ENCODE results near the gene MAGI2. TPM values are rescaled to one million over a fixed set of nuclear protein-coding genes. Genes with fewer than 3 reads are reported as not detected.

The MAGI2 gene
- total RNA-seq, 2 experiments from 2014 or later: 0.14 to 0.19 TPM

DNA sequence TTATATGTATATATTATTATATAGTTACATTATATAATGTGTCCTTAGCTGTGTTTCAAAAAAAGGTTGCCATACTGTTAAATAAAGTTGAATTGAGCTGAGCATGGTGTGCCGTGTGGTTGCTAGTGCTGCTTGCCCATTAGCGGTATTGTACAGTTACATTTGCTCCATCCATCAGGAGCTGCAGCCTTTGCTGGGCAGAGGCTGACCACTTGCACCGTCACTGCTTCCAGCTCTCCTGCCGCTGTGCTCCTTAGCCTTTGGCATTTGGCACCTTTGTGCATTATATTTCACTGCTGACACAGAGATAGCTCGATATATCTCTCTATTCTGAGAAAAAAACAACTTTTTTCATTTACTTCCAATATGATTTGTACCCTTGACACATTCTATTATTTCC, 1282.7 kb downstream of the MAGI2 start:
- Mint-ChIP-seq H3K4me1 (no peaks in the 10 kb centered on the region), H3K27ac (no peak overlapping the region), H3K27me3 (no peaks in the 10 kb centered on the region), H3K9me3 (no peaks in the 10 kb centered on the region), H3K36me3 (no peaks in the 10 kb centered on the region), H3K4me3 (no peak overlapping the region)
- ATAC-seq (ENCODE audit: low read depth): no peak
- DNase-seq: no peak
- POLR2A ChIA-PET: no interaction called here

DNA sequence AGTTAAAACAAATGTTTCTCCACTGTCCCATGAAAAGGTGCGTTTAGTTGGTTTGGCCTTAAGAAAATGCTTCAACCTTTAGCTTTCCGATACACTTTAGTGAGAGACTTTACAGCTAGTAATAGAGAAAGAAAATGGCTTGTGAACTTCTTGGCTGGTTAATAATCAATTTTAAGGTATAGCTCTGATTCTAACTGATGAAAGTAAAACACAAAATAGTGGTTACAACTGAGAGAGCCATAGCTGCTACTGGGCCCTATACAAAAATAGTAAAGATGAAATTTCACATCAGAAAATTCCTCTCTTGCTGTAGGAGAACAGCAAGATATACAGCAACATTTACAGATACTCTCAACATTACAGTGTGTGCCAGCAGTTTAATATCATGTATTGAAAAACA, 1283.5 kb downstream of the MAGI2 start:
- H3K9me3 Mint-ChIP-seq: no peaks in the 10 kb centered on the region
- no peak overlapping the region for H3K27ac Mint-ChIP-seq
- no peak overlapping the region for H3K4me3 Mint-ChIP-seq
- no peaks in the 10 kb centered on the region for H3K4me1 Mint-ChIP-seq
- ATAC-seq (ENCODE audit: low read depth) (no peak), DNase-seq (no peak)
- no peaks in the 10 kb centered on the region for H3K27me3 Mint-ChIP-seq
- POLR2A ChIA-PET: no interaction called here
- H3K36me3 Mint-ChIP-seq: no peaks in the 10 kb centered on the region

DNA sequence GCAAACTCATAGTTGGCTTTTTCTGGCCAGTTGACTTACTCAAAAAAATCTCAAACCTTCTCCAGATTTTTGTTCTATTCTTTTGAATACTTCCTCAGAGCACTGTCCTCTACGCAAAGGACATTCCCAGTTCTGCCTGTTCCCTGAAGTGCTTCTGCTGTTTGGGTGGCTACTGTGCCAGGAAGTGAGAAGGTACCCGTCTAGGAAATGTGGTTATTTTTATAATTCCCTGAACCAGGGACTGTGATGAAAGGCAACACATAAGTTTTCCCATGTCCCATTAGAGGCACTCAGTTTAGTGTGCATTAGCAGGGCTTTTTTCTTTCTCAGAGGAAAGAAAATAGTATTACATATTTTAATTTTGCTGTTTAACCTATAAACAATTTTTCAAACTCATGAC, 1284.6 kb downstream of the MAGI2 start:
- H3K27ac Mint-ChIP-seq: no peak overlapping the region
- no peaks in the 10 kb centered on the region for H3K9me3 Mint-ChIP-seq
- no peak overlapping the region for H3K4me3 Mint-ChIP-seq
- DNase-seq: no peak
- H3K4me1 Mint-ChIP-seq: no peaks in the 10 kb centered on the region
- POLR2A ChIA-PET: no interaction called here
- H3K27me3 Mint-ChIP-seq: no peaks in the 10 kb centered on the region
- no peaks in the 10 kb centered on the region for H3K36me3 Mint-ChIP-seq
- no peak for ATAC-seq (ENCODE audit: low read depth)

DNA sequence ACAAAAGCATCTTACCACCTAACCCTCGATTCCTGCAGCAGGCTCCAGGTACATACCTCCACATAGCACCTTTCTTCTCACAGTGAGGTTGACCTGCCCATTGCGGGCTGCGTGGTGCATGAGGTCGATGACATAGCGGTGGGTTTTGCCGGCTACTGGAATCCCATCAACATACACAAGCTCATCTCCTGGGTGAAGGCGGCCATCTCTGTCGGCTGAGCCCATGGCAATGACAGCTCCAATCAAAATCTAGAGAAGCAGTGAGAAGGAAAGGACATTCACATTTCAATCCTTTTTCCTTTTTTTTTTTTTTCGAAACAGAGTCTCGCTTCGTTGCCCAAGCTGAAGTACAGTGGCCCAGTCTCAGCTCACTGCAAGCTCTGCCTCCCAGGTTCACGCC, 1285.6 kb downstream of the MAGI2 start:
- POLR2A ChIA-PET: no interaction called here
- ATAC-seq (ENCODE audit: low read depth) (no peak), DNase-seq (no peak)
- no peaks in the 10 kb centered on the region for H3K4me1 Mint-ChIP-seq
- no peaks in the 10 kb centered on the region for H3K27me3 Mint-ChIP-seq
- no peaks in the 10 kb centered on the region for H3K9me3 Mint-ChIP-seq
- H3K36me3 Mint-ChIP-seq: no peaks in the 10 kb centered on the region
- no peak overlapping the region for H3K4me3 Mint-ChIP-seq
- no peak overlapping the region for H3K27ac Mint-ChIP-seq

DNA sequence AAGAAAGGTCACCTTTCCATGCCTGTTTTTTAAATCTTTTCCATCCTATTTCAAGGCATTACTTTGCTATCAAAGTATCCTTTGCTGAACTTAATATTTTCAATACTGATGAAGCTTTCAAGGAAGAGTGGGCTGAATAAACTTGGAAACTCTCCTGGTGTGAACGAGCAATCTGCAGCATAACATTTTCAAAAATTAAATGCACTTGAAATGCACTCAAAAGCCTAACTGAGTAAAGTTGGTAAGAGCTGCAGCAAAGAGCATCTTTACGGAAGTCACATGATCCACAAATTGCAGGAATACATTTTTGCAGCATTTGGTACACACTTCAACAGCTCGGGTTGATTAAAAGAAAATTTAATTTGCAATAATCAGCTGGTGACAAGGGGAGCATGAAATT, 1287.6 kb downstream of the MAGI2 start:
- no peak overlapping the region for H3K4me3 Mint-ChIP-seq

DNA sequence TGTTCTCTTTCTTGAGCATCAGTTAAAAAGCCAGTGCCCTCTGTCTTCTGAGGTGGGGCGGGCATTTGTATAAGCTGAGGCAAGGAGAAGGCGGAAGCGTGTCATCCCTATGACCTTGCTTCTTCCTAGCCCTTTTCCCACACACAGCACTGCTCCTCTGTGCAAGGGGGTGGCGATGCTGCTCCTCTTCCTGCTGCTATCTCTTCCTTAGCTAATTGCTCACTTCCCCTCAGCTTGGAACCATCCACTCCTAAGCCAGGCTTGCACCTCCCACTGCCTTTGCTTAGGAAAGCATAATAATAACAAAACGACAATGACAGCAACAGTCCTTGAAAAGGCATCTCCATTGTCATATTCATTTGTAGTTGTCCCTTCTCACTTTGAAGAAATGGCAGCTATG, 1288.0 kb downstream of the MAGI2 start:
- DNase-seq: no peak
- Mint-ChIP-seq H3K27ac (no peak overlapping the region), H3K27me3 (no peaks in the 10 kb centered on the region), H3K4me3 (no peak overlapping the region), H3K36me3 (no peaks in the 10 kb centered on the region), H3K4me1 (no peaks in the 10 kb centered on the region), H3K9me3 (no peaks in the 10 kb centered on the region)
- ATAC-seq (ENCODE audit: low read depth): no peak
- POLR2A ChIA-PET: no interaction called here

More for the DNA sequence above, 1287.6 kb downstream of the MAGI2 start:
- DNase-seq: no peak
- Mint-ChIP-seq H3K9me3 (no peaks in the 10 kb centered on the region), H3K27me3 (no peaks in the 10 kb centered on the region), H3K36me3 (no peaks in the 10 kb centered on the region), H3K4me1 (no peaks in the 10 kb centered on the region), H3K27ac (no peak overlapping the region)
- POLR2A ChIA-PET: no interaction called here
- no peak for ATAC-seq (ENCODE audit: low read depth)

DNA sequence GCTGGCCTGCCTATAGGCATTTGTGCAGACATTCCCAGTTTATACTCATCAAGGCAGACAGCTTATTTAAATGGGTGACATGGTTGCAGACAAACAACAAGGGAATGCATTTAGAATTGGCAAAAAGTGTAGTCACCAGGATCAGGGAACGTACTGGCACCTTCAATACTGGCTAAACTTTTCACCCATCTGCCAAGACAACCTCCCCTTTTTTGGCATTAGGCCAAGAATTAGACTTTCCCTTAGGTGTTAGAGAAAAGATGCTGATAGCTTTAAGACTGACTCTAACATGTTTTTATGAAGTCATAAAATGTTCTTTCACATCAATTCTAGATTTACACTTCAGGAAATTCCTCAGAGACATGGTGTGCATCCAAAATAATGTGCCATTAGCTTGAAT, 1289.0 kb downstream of the MAGI2 start:
- POLR2A ChIA-PET: no interaction called here
- Mint-ChIP-seq H3K4me3 (no peak overlapping the region), H3K36me3 (no peaks in the 10 kb centered on the region), H3K4me1 (no peaks in the 10 kb centered on the region), H3K27me3 (peaks cover 2% of the 10 kb centered on the region), H3K9me3 (no peaks in the 10 kb centered on the region), H3K27ac (no peak overlapping the region)
- ATAC-seq (ENCODE audit: low read depth) (no peak), DNase-seq (no peak)

DNA sequence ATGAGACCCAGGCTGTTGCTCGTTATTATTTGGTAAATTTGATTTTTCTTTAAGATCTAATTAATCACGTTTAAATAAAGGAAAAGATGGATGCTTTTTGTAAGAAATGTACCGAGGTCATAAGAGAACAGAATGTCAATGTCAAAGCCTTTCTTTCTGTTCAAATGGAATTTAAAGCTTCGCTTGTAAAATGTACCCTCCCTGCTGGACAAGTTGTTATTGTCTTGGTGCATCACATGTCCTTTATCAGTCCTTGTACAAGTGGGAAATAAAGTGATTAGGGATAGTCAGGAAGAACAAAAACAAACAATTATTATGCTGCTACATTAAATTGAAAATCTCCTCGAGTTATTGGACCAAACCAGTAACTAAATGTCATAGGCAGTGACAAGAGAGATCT, 1291.7 kb downstream of the MAGI2 start:
- DNase-seq: no peak
- POLR2A ChIA-PET: no interaction called here
- Mint-ChIP-seq H3K4me3 (no peak overlapping the region), H3K4me1 (no peaks in the 10 kb centered on the region), H3K36me3 (no peaks in the 10 kb centered on the region), H3K9me3 (no peaks in the 10 kb centered on the region), H3K27me3 (peaks cover 2% of the 10 kb centered on the region), H3K27ac (no peak overlapping the region)
- ATAC-seq (ENCODE audit: low read depth): no peak

DNA sequence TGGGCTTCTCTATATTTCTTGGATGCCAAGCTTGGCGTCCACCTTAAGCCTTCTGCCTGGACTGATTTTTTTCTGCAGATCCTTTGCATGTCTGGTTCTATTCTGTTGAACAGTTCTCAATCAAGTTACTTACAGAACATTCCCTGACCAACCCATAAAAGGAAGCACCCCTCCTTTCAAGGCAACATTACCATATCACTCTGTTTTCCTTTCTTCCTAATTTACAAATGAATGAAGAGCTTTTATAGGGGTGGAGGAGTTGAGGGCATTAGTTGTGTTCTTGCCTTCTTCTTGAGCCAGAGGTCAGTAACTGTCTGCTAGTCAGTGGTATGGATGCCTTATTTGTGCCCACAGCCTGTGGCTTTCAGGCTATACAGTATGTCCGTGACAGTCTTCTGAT, 1293.9 kb downstream of the MAGI2 start:
- POLR2A ChIA-PET: no interaction called here
- Mint-ChIP-seq H3K9me3 (no peaks in the 10 kb centered on the region), H3K27me3 (peaks cover 4% of the 10 kb centered on the region), H3K4me3 (no peak overlapping the region), H3K4me1 (no peaks in the 10 kb centered on the region), H3K27ac (no peak overlapping the region), H3K36me3 (no peaks in the 10 kb centered on the region)
- ATAC-seq (ENCODE audit: low read depth) (no peak), DNase-seq (no peak)

DNA sequence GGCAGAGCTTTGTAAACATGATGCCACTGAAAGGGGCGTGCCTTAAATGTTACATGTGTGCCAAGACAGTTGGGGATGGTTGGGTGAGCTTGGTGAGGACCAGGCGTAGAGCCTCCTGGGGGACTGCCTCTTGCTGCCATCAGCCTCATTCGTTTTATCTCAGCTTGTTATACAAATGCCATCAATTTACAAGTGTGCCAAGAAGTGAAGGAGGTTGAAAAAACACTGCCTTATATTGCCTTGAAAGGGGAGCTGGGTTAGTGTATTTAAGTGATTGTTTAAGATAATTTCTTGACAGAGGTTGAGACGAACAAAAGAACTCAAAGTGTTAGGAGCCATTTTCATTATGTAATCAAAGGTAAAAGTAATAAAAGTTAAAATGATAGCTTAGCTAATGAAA, 1300.2 kb downstream of the MAGI2 start:
- H3K4me1 Mint-ChIP-seq: no peaks in the 10 kb centered on the region
- no peaks in the 10 kb centered on the region for H3K9me3 Mint-ChIP-seq
- peaks cover 2% of the 10 kb centered on the region for H3K27me3 Mint-ChIP-seq
- no peak for DNase-seq
- H3K27ac Mint-ChIP-seq: no peak overlapping the region
- POLR2A ChIA-PET: no interaction called here
- ATAC-seq (ENCODE audit: low read depth): no peak
- no peak overlapping the region for H3K4me3 Mint-ChIP-seq
- no peaks in the 10 kb centered on the region for H3K36me3 Mint-ChIP-seq

DNA sequence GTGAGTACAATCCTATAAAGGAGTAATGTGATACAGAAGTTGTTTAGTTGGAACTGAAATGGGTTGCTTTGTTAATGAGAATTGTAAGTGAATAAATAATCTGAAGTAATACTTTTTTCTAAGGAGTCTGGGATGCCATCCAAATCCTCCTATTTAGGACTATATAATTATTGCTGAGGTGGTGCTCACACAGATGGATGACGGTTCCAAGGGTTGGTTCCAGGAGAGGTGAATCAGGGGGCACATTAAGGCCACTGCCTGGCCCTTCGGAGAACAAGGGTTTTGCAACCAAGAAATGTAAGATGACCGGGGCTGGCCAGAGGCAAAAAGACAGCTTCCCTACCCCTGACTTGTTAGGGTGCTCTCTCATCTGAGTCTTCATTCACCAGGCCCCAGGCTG, 1302.2 kb downstream of the MAGI2 start:
- no peaks in the 10 kb centered on the region for H3K4me1 Mint-ChIP-seq
- H3K4me3 Mint-ChIP-seq: no peak overlapping the region
- ATAC-seq (ENCODE audit: low read depth): no peak
- DNase-seq: no peak
- POLR2A ChIA-PET: no interaction called here
- H3K27me3 Mint-ChIP-seq: no peaks in the 10 kb centered on the region
- no peak overlapping the region for H3K27ac Mint-ChIP-seq
- H3K36me3 Mint-ChIP-seq: no peaks in the 10 kb centered on the region
- H3K9me3 Mint-ChIP-seq: no peaks in the 10 kb centered on the region

DNA sequence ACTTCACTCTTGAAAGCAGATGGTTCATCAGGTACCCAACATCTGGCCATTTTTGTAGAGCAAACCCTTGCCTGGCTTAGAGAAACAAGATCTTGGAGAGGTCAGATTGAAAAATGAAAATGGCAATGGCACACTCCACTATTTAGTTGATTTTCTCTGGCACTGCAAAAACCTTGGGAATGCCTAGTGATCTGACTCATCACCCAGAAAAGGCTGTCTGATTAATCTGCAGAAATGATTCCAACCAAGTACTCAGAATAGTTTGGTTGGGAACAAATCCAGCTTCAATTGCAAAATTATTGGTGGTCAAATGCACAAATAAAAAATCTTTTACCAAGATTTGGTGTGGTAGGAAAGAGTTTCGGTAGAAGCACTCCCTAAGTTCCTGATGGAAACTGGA, 1303.7 kb downstream of the MAGI2 start:
- no peak overlapping the region for H3K4me3 Mint-ChIP-seq
- no peak for ATAC-seq (ENCODE audit: low read depth)
- H3K27me3 Mint-ChIP-seq: peaks cover 2% of the 10 kb centered on the region
- POLR2A ChIA-PET: no interaction called here
- DNase-seq: no peak
- no peak overlapping the region for H3K27ac Mint-ChIP-seq
- H3K9me3 Mint-ChIP-seq: no peaks in the 10 kb centered on the region
- H3K4me1 Mint-ChIP-seq: no peaks in the 10 kb centered on the region
- H3K36me3 Mint-ChIP-seq: no peaks in the 10 kb centered on the region

DNA sequence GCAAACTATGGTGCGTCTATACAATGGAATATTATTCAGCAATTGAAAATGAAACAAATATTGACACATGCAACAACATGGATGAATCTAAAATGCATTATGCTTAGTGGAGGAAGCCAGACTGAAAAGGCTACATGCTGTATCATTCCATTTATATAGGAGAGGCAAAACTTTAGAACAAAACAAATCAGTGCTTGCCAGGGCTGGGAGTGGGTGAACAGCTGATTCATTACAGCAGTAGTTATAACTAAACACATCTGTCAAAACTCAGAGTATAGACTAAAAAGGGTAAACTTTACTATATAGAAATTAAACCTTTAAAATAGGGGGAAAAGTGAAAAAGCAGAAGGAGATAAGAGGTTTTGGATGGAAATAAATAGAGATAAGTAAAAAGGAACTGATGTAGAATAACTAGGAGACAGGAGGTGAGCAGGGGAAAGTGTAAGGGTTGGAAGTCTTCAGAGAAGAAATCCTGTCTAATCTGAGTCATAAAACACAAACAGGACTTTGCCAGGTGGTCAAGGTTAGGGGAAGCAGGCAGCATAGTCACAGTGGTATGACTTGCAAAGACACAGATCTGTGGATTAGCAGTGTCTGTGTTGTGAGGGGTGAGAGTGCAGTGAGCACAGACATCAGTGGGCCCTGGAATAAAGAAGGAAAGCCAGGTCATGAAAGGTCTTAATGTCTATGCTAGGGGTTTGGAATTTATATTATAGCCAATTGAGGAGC, 1305.1 kb downstream of the MAGI2 start:
- POLR2A ChIA-PET: no interaction called here
- DNase-seq (no peak), ATAC-seq (ENCODE audit: low read depth) (no peak)
- Mint-ChIP-seq H3K27ac (no peak overlapping the region), H3K4me1 (no peaks in the 10 kb centered on the region), H3K9me3 (no peaks in the 10 kb centered on the region), H3K27me3 (peaks cover 2% of the 10 kb centered on the region), H3K4me3 (no peak overlapping the region), H3K36me3 (no peaks in the 10 kb centered on the region)

DNA sequence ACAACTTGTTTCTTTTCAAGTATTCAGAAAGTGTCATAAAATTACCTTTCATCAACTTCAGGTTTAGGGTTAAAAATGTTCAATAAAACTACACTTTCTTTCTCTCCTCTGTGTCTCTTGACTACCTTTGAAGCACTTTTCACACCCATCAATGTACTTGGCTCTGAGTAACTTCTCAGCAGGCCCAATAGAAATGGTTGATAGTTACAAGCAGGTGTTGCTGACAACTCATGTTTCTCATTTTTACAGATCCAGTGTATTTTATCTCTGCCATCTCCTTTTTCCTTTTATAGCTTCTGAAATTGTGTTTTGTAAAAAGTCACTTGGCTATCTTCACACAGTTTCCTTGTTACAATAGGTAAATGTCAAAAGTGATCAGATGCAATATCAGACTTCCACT, 1306.9 kb downstream of the MAGI2 start:
- Mint-ChIP-seq H3K9me3 (no peaks in the 10 kb centered on the region), H3K4me1 (no peaks in the 10 kb centered on the region), H3K4me3 (no peak overlapping the region), H3K27ac (no peak overlapping the region), H3K27me3 (peaks cover 2% of the 10 kb centered on the region), H3K36me3 (no peaks in the 10 kb centered on the region)
- ATAC-seq (ENCODE audit: low read depth) (no peak), DNase-seq (no peak)
- POLR2A ChIA-PET: no interaction called here

DNA sequence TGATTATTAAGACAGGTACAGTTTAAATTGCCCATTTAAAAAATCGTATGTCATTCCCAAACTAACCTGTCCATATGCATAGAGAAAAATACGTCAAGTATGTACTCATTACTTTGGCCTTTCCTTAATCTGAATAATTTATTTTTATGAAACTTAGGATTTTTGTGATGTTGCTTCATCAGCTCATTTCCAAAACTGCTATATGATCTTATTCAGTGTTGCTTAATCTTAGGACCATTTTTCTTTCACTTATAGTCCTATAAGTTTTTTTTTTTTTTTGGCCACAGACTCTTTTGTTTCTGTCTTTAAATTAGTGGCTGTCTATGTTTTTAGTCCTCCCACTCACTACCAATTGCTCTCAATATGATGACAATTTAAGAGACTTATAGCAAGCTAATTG, 1309.8 kb downstream of the MAGI2 start:
- Mint-ChIP-seq H3K36me3 (no peaks in the 10 kb centered on the region), H3K27me3 (peaks cover 2% of the 10 kb centered on the region), H3K27ac (no peak overlapping the region), H3K4me1 (no peaks in the 10 kb centered on the region), H3K9me3 (no peaks in the 10 kb centered on the region), H3K4me3 (no peak overlapping the region)
- POLR2A ChIA-PET: no interaction called here
- no peak for ATAC-seq (ENCODE audit: low read depth)
- no peak for DNase-seq

Measured in activated naive CD8-positive, alpha-beta T cell treated with anti-CD3 and anti-CD28 coated beads, Interleukin-2, amount 10 ng/mL, durations not matched to agents 7 days and 5 days (primary cell).